Measurements from ENCODE around the gene USP10.

Gene USP10

DNA sequence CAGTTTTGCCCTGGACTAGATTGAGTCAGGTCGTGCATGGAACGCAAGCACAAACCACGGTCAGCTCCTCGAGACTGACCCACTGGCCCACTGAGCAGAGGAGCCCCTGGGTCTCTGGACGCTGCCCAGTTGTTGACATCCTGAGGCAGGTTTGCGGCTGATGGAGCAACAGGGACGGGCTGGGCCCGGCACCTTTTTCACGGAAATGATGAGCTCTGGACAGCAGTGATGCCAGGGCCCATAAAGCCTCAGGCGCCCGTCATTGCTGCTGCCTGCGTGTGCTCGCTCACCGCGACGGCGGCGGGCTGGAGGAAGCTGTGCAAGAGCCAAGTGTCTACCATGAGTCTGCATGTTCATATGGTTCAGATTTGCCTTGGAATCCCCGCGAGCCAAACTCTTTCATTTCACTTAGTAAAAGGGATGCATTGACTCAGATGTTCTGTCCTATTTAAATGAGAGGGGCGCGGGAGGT is 89.2 kb downstream of the USP10 start:
- no peak for DNase-seq (ENCODE audit: low read depth, low spot score)
- POLR2A ChIA-PET: no interaction called here
- TF ChIP-seq, protein P1, sequence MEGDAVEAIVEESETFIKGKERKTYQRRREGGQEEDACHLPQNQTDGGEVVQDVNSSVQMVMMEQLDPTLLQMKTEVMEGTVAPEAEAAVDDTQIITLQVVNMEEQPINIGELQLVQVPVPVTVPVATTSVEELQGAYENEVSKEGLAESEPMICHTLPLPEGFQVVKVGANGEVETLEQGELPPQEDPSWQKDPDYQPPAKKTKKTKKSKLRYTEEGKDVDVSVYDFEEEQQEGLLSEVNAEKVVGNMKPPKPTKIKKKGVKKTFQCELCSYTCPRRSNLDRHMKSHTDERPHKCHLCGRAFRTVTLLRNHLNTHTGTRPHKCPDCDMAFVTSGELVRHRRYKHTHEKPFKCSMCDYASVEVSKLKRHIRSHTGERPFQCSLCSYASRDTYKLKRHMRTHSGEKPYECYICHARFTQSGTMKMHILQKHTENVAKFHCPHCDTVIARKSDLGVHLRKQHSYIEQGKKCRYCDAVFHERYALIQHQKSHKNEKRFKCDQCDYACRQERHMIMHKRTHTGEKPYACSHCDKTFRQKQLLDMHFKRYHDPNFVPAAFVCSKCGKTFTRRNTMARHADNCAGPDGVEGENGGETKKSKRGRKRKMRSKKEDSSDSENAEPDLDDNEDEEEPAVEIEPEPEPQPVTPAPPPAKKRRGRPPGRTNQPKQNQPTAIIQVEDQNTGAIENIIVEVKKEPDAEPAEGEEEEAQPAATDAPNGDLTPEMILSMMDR (IDR thresholded peaks at IDR 0.05; ENCODE audit: insufficient read depth, low read length, missing control alignments): no peak
- CTCF ChIA-PET: interaction anchor here (0.7 to 1.5 kb wide), 3 partner anchors 16 to 164 kb away, joined by 3 to 12 read pairs (median 4); no protein-coding TSS in a partner anchor
- H3K4me3 ChIP-seq (ENCODE audit: low read depth, low read length): no peak overlapping the region

DNA sequence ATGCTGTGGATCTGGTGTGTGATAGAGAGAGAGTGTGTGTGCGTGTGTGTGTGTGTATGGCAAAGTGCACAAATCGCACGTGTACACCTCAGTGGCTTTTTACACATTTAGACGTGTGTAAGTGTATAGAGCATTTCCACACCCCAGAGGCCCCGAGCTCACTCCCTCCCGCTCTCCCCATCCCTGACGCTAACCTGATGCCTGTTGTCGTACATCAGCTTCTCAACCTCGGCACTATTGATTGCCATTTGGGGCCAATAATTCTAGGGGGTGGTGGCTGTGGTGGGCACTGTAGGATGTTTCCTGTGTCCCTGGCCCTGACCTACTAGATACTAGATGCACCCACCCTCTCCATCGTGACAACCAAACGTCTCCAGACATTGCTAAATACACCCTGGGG is 89.6 kb downstream of the USP10 start:
- no peak for DNase-seq (ENCODE audit: low read depth, low spot score)
- ChIA-PET CTCF (interaction anchor here (0.7 to 1.5 kb wide), 2 partner anchors 17 to 163 kb away, joined by 4 to 12 read pairs; no protein-coding TSS in a partner anchor), POLR2A (no interaction called here)
- TF ChIP-seq, protein P1 (IDR thresholded peaks at IDR 0.05; ENCODE audit: insufficient read depth, low read length, missing control alignments): no peak
- H3K4me3 ChIP-seq (ENCODE audit: low read depth, low read length): no peak overlapping the region

DNA sequence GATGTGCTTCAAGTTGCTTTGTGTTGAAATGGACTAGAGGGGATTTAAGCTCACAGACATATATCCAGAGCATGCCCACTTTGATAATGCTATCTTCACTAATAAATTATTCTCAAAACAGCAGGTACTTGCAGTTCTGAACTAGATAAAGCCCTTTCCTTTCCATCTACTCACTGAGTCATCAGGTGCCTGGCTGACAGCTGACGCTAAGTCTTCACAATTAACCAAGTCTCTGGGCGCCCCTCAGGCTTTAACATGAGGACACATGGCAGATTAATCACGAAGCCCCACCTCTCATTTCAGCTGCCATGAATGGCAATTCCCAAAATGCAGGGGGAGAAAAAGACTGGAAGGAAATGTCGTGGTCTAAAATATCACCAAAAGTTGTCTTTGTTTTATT is 90.5 kb downstream of the USP10 start:
- DNase-seq (ENCODE audit: low read depth, low spot score): no peak
- TF ChIP-seq, protein P1 (IDR thresholded peaks at IDR 0.05; ENCODE audit: insufficient read depth, low read length, missing control alignments): no peak
- H3K4me3 ChIP-seq (ENCODE audit: low read depth, low read length): no peak overlapping the region
- ChIA-PET POLR2A (no interaction called here), CTCF (interaction anchor here (1.3 kb wide), 1 partner anchor 162 kb away, joined by 6 read pairs; no protein-coding TSS in a partner anchor)

DNA sequence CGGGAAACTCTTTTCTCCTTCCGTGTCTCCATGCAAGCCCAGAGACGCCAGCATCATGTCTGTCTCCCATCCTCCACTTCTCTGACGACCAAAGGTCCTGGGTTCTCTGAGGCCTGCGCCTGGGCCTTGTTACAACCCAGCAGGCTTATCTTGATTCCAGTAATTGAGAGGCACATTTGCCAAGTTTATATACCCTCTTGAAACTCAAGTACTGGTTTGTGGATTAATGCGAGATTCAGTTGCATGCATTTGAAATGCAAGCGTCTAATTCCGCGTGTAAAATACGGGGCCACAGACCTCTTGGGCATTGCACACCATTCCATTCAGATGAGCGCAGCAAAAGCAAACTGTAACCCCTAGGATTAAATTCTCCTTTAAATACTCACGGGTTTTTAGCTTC is 91.3 kb downstream of the USP10 start:
- H3K4me3 ChIP-seq (ENCODE audit: low read depth, low read length): no peak overlapping the region
- TF ChIP-seq, protein P1 (IDR thresholded peaks at IDR 0.05; ENCODE audit: insufficient read depth, low read length, missing control alignments): no peak
- no peak for DNase-seq (ENCODE audit: low read depth, low spot score)
- POLR2A ChIA-PET: interaction anchor here (0.5 kb wide), 1 partner anchor 44 kb away, joined by 3 read pairs; no protein-coding TSS in a partner anchor
- CTCF ChIA-PET: interaction anchor here (0.8 to 1.7 kb wide), 3 partner anchors 135 to 180 kb away, joined by 3 to 8 read pairs (median 6); no protein-coding TSS in a partner anchor

DNA sequence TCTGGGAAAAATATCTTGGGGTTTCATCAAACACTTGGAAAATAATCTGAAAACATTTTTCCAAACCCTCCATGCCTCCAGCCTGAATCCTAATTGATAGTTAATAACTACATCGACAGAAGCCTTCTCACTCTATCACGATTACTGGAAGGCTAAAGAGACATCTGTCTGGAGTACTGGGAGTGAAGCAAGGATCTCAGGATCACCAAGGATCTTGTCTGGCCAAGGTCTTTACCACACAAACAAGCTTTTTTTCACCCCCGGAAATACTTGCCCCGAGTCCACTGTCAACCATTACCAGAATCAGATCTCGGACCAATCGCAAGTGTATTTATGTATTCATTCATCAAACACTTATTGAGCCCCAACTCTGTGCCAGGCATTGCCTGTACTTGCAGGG is 91.7 kb downstream of the USP10 start:
- TF ChIP-seq, protein P1 (IDR thresholded peaks at IDR 0.05; ENCODE audit: insufficient read depth, low read length, missing control alignments): no peak
- POLR2A ChIA-PET: interaction anchor here (0.5 kb wide), 1 partner anchor 44 kb away, joined by 3 read pairs; no protein-coding TSS in a partner anchor
- H3K4me3 ChIP-seq (ENCODE audit: low read depth, low read length): no peak overlapping the region
- DNase-seq (ENCODE audit: low read depth, low spot score): no peak
- CTCF ChIA-PET: interaction anchor here (0.8 to 1.7 kb wide), 2 partner anchors 134 to 180 kb away, joined by 3 to 8 read pairs; no protein-coding TSS in a partner anchor

DNA sequence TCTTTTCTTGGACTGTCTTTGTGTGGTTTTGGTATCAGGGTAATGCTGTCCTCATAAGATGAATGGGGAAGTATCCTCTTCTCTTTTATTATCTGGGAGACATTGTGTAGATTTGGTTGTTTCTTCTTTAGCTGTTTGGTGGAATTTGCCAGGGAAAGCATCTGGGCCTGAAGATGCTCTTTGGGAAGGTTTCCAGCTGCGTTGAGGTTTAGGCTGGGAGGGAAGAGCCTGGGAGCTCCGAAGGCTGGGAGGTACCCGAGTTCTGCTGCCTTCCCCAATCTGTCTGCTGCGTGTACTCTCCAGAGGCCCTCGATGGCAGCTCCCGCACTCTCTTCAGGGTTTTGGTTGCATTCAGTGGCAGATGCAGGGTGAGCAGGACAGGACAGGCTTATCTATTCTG is 94.4 kb downstream of the USP10 start:
- ChIA-PET POLR2A (no interaction called here), CTCF (interaction anchor here (0.8 to 0.9 kb wide), 2 partner anchors 9 to 177 kb away, joined by 3 to 5 read pairs; no protein-coding TSS in a partner anchor)
- H3K4me3 ChIP-seq (ENCODE audit: low read depth, low read length): no peak overlapping the region
- TF ChIP-seq, protein P1 (IDR thresholded peaks at IDR 0.05; ENCODE audit: insufficient read depth, low read length, missing control alignments): no peak
- no peak for DNase-seq (ENCODE audit: low read depth, low spot score)

Data from AG04449 (cell line).